GM15510 (cell line): ENCODE data around the gene SLC25A29.

Source experiments
- POLR2A ChIP-seq: IDR thresholded peaks from 3 replicates; pipeline ENCODE4 v1.6.1; 2011; ENCODE audit warnings: borderline replicate concordance; ENCODE audit not compliant: insufficient read length; ENCODE audit errors: extremely low read depth

SLC25A29 gene

GRCh38 chr14:100252684-100253083, 53.6 kb downstream of the SLC25A29 start:
- no peak for TF ChIP-seq POLR2A

- no peak for TF ChIP-seq POLR2A
Measured at GRCh38 chr14:100250732-100251465, 55.3 kb downstream of the SLC25A29 start.

GRCh38 chr14:100246809-100247428, 59.3 kb downstream of the SLC25A29 start:
- no peak for TF ChIP-seq POLR2A

- TF ChIP-seq POLR2A: no peak
Measured at GRCh38 chr14:100243020-100243419, 63.2 kb downstream of the SLC25A29 start.

GRCh38 chr14:100241279-100241678, 65.0 kb downstream of the SLC25A29 start:
- no peak for TF ChIP-seq POLR2A
